OCI-LY1 (cell line): ENCODE results near the gene ZC3H18.

Experiments used
- EZH2 ChIP-seq: fragments of 200-600 bp; sonication (generic), shearing (Covaris generic); IDR thresholded peaks from 2 replicates; pipeline ENCODE4 v1.8.0; 2017; ENCODE audit warnings: borderline replicate concordance, mixed run types, mild to moderate bottlenecking, antibody characterized with exemption, low read length, moderate library complexity, mixed read lengths
- TF ChIP-seq, protein P1 (sequence below): fragments of 200-600 bp; sonication (generic), shearing (Covaris generic); IDR thresholded peaks from 2 replicates; pipeline ENCODE4 v1.5.1; 2017; ENCODE audit warnings: mild to moderate bottlenecking, antibody characterized with exemption, low read length, moderate library complexity, mixed read lengths

GRCh38 chr16:88605186-88606147 lies 35.3 kb downstream of the ZC3H18 start:
- TF ChIP-seq, protein P1, sequence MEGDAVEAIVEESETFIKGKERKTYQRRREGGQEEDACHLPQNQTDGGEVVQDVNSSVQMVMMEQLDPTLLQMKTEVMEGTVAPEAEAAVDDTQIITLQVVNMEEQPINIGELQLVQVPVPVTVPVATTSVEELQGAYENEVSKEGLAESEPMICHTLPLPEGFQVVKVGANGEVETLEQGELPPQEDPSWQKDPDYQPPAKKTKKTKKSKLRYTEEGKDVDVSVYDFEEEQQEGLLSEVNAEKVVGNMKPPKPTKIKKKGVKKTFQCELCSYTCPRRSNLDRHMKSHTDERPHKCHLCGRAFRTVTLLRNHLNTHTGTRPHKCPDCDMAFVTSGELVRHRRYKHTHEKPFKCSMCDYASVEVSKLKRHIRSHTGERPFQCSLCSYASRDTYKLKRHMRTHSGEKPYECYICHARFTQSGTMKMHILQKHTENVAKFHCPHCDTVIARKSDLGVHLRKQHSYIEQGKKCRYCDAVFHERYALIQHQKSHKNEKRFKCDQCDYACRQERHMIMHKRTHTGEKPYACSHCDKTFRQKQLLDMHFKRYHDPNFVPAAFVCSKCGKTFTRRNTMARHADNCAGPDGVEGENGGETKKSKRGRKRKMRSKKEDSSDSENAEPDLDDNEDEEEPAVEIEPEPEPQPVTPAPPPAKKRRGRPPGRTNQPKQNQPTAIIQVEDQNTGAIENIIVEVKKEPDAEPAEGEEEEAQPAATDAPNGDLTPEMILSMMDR = no peak
- no peak for TF ChIP-seq EZH2
